SH-SY5Y (cell line): Measurements from ENCODE around the gene SUCO.

ENCODE experiments used
- GATA2 ChIP-seq: IDR thresholded peaks from 2 replicates; pipeline ENCODE4 v1.6.1; 2011; ENCODE audit warnings: mild to moderate bottlenecking, low read depth, low read length
- GATA3 ChIP-seq: IDR thresholded peaks from 2 replicates; pipeline ENCODE4 v1.6.1; 2011; ENCODE audit warnings: low read depth, mild to moderate bottlenecking, low read length, moderate library complexity

GRCh38 chr1:172529304-172529703 is 3.6 kb upstream of the SUCO start:
- TF ChIP-seq GATA2 (no peak), GATA3 (no peak)
